Renal cortical epithelial cell (primary cell): ENCODE data around the gene TUT1. TPM values are rescaled to one million over a fixed set of nuclear protein-coding genes. Genes with fewer than 3 reads are reported as not detected.
"Not testable (repeated sequence)": the region's sequence is repeated elsewhere in the genome, so short reads cannot be mapped to it uniquely, and the experiment has no call there.

ENCODE experiments used
- DNase-seq: peaks from one replicate; pipeline ENCODE4 v3.0.0-alpha.2; 2011; ENCODE audit warnings: low read depth
- total RNA-seq: library from RNA; depleted of rRNA; stranded (reverse); fragments of >200 nt; gene quantifications from 2 replicates; pipeline ENCODE4 v1.2.3, GENCODE V29; 2014

Gene TUT1
- total RNA-seq, 1 donor from 2014 or later = 12.7 TPM

DNA sequence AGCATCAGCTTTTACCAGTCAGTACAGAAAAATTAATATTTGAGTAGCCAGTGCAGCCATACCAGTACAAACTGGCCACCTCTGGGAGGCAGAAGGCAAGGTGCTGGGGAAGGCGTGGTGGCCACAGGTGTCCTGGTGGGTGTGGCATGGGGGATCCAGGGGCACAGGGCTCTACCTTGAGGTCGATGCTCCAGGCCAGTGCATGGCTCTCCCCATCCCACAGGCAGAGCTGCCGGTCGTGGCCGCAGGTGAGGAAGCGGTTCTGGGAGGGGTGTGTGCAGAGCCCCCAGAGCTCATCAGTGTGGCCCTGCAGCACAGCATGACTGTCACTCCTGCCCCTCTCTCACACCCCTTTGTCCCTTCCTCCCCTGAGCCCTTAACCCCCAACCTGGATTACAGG is 14.1 kb upstream of the TUT1 start:
- DNase-seq = no peak

DNA sequence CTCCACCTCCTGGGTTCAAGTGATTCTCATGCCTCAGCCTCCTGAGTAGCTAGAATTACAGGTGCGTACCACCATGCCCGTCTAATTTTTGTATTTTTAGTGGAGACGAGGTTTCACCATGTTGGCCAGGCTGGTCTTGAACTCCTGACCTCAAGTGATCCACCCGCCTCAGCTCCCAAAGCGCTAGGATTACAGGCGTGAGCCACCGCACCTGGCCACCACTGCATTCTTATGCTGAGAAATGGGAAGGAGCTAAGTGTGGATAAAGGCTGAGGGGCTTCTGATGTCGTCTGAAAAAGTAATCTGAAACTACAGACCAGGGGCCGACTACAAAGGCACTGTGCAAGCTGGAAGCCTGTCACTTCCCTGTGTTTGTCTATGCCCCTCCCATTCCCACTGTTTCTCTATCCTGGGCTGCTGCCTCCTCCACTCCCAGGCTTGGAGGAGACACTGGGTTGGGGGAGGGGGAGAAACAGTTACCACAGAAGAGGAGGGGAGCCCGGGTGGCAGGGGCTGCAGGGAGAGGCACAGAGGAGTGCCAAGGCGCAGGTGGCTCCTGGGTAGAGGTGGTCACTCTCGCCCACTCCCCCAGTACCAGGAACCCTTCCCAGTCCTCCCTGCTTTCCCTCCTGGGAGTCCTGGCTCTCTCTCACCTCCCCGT is 13.3 kb upstream of the TUT1 start:
- DNase-seq = no peak

DNA sequence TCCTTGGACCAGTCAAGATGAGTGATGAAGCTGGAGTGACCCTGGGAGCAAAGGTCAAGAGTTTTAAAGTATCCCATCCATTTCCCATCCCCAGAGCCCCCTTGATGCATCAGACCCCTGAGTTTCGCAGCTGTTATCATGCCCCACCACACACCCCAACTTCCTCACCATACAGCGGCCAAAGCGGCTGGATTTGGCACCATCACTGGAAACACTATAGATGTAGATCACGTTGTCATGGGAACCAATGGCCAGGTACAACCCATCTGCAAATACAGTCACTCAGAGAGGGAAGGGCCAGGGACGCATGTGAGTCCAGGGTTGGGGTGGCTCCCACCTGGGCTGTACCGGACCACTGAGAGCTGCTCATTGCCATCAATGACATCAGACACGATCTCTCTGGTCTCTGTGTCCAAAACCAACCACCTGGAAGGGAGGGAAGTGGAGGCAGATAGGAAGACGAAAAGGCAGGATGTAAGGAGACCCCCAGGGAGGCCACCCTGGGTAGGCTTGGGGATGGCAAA is 12.5 kb upstream of the TUT1 start:
- DNase-seq = no peak

DNA sequence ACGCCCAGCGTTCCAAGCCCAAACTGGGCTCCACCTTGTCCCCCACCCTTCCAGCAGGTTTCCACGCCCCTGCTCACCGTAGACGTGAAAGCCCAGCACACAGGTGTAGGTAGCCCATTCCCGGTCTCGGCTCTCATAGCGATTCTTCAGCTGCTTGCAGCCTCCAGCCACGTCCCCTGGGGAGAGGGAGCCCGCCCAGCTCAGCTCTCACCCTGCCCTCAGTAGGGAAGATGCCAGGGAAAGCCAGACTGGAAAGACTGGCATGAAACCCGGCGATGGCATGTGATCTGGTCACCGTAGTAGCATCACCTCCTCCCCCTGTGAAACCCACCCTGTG is 11.7 kb upstream of the TUT1 start:
- DNase-seq = no peak

DNA sequence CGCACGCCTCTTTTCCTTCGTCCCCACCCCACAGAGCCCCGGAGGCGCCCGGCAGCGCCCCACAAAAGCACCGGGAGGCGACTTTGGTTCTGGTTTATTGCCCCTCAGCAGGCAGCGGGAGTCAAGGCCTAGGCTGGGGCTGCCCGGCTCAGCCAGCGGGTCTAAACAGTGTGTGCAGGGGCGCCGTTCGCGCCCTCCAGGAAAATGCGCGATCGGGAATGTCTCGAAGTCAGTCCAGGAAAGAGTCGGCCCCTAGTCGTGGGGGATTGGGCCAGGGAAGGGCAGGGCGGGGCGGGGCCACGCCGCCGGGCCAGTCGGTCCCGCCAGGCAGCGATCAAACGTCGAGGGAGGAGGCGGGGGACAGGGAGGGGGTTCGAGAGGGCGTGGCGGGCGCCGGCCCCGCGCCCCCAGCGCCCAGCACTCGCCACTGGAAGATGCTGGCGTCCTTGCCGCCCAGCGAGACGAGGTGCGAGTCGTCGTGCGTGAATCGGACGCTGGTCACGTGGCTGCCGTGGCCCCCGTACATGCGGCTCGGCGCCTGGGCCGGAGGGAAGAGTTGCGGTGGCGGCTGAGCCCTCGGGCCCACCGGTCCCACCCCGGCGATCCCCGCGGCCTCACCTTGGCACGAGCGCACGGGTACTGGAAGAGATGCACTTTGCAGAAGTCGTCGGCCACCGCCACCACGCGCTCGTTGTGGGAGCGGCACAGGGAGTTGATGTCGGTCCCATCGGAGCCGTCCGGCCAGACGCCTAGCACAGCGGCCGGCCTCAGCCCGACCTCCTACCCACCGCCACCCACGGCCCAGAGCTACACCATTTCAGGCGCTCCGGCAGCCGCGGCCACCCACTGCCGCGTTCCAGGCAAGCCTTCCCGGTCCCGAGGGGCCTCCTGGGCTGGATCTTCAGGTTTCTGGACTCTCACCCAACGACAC is 11.1 kb upstream of the TUT1 start:
- no peak for DNase-seq

DNA sequence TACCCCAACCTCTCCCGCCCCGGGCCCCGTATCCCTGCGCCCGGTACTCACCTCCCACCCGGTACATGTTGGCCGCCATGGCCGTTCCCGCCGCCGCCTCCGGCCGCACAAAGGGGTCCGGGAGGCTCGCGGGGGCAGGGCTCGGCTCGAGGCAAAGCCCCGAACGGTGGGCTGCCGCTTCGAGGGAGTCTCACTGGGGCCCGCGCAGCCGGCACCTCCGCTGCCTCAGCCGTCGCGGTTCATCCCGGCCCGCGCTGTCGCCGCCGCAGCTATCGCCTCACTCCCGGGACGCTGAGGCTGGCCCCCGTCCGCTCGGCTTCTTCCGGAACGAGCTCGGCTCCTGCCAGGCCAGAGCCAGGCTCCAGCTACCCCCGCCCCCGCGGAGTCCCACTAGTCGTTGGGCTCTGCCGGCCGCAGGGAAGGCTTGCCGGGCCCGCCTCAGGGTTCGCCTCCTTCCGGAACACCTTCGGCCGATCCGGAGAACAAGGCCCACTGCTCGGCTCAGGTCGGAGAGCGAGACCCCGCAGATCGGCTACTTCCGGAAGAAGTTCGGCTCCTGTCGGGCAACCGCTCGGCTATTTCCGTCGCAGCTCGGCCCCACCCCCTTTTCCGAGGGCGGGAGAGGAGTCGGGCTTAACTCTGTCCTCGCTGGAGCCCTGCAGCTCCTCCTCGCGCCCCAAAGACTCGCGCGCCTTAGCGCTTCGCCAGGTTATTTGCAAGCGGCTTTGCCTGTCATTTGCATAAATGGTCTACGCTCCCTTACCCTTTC is 10.2 kb upstream of the TUT1 start, which contains the start of gene MTA2:
MTA2 (minus strand) TSS at position 494 of the 769 bp plus-strand sequence; CDS start at position 79, 415 bp downstream.
- peak; percentile 90 for DNase-seq

DNA sequence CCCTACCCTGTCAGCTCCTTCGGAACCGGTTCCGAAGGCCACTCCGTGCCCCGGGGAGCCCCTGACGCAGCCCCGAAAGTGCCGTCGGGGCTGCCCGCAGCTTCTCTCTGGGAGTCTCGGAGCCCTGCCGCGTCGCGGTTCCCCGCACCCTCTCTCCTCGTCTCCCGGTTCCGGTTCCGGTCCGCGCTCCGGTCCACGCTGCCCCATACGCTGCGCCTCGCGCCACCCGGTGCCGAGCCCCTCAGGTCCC is 9.7 kb upstream of the TUT1 start:
- DNase-seq = no peak

DNA sequence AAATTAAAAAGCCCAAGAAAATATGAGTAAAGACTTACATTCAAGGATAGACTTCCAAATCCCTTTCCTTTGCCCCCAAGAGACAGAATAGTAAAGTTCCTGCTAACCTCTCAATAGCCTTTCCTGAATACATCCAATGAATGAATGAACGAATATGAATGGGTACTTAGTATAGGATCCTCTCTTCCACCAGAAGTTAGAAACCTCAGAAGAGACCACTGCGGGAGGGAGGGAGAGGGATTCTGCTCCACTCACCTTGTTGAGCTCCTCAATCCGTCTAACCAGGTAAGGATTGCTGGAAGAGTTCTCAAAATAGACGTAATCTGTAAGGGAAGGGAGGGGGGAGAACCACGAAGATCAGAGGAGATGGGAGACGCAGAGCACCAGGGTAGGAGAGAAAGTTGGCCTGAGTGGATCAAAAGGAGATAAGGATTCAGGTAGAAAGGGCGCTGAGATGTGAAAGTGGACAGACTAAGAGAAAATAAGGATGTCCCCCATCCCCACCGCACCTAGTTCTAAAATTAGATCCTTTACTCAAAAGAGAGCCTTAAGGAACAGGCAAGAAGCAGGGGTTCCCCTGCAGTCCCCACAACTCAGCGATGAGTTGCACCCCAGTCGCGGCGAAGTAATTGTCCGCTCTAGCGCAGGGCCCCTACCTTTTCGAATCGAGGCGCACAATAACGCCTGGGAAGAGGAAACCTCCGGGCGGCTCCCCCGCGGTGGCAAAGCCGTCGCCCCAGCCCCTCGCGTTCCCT is 9.2 kb upstream of the TUT1 start:
- no peak for DNase-seq

DNA sequence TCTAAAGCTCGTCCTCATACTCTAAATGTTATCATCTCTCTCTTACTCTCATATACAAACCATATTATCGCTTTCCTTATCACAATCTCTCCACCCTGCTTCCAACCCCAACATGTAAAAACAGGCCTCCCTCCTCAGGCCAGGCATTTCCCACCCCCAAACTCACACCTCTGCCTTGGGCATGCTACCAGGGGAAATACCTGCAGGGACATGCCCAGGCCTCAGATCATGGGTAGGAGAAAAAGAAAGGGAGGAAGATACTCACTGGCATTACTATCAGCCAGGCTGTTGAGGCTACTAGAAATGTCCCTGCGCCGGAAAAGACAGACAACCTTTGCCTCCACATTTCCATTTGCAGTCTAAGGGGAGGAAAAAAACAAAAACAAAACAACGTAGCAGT is 8.6 kb upstream of the TUT1 start:
- no peak for DNase-seq

DNA sequence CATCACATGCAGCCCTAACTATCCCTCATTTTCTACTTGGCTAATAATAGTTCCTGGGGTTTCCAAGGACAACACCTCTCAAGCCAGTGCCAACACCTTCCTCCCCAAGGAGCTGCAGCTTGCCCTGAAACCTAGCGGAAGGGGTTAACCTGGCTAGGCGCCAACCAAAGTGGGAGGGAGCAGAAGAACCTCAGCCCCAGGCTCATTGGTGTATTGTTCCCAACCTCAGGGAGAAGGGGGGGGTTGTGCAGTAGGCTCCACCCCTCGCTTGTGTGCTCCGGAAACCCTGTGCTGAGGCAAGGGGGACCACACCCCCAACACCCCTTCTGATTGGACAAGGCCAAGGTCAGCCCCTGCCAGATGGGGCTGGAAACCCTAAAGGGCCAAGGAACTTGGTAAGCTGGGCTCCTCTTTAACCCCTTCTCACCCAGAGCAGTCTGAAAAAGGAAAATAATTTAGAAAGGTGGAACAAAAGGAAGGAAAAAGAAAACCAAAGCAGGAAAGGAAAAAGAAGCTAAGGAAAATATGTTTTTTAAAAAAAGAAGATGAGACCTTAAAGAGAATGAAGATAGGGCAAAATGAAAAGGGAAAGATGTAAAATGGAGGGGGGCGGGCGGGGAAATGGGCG is 7.9 kb upstream of the TUT1 start:
- DNase-seq = peak; percentile 97

DNA sequence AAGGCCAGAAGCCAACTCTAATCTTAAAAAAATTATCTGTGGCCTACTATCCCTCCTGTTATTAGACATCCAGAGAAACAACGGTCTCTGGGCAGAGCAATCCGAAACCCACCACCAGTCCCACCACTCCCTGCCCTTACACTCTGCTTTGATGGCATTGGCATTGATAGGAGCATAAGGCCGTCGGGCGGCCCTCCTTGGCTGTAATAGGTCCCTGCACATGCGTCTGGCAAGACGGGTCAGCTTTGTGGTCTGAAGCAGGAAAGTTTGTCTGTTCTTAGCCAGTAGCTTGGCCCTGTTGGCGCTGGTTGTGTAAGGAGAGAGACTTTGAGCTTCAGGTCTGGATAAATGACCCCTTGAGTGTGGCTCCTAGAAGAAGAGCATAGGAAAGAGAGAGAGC is 3.8 kb upstream of the TUT1 start:
- no peak for DNase-seq

DNA sequence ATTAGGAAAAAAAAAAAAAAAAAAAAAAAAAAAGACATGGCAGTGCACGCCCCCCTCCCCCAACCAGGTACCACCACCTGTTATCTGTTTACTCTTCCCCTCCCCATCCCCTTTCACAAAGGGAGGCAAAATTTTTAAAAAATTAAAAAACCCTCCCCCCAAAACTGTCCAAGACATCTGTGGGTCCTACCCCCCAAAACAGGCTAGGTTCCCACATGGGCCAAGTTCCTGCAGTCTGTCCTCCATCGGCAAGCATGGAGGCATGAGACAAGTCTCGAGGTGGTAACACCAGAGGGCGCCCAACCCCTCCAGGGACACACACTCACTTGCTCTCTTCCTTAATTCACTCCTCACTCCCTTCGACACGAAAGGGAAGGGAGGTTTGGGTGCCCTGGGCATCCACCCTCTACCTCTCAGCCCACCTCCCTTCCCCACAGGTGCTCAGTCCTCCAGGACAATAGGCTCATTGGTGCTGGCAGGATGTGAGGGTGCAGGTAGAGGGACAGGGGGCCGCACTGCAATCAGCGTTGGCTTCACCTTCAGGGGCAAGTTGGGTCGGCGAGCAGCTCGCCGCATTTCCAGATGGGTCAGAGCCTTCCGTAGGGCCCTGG is 2.2 kb upstream of the TUT1 start:
- DNase-seq = peak; percentile 53

DNA sequence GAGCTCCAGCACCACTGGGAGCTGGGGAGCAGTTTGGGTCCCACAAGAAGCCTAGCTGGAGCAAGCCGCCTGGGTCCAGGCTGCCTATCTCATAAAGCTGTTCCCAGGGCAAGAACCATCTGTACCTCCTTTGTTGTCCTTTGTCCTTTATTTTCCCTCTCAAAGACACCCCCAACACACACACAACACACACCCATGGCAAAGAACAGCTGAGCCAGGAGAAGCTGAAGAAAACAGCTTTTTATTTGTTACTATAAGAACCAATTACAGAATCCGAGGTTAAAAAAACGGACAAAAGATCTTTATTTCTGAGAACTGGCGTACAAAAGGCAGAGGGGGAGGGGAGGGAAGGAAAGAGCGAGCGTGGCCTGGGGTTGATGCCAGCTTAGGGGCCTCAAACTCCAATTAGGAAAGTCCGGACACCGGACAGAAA is 1.7 kb upstream of the TUT1 start:
- no peak for DNase-seq

DNA sequence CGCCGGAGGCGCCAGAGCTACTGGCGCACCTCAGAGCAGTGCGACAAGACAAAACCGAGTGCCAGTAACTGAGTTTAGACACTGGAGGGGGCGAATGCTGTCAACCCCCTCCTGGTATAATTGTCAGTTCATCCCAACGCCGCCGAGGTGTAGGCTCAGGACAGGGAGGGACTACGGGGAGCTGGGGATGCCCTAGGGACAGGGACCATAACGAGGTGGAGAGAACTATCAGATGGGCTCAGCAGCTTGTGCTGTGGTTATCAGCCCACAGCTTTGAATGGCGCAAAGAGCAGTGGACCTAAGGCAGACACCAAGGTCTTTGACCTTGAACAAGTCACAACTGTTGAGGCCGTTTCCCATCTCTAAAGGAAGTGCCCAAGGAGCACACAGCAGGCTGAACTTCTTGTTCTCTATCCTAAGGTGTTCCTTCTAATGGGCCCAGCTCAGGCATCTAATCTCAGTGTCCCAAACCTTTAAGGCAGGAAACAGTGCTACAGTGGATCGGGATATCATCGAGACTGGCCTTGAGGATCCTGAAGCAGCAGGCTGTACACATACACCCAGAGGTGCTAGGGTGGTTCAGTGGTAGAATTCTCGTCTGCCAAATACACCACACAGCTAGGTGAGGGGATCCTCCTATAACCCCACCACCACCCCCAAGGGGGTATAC is 958 bp upstream of the TUT1 start:
- no peak for DNase-seq

DNA sequence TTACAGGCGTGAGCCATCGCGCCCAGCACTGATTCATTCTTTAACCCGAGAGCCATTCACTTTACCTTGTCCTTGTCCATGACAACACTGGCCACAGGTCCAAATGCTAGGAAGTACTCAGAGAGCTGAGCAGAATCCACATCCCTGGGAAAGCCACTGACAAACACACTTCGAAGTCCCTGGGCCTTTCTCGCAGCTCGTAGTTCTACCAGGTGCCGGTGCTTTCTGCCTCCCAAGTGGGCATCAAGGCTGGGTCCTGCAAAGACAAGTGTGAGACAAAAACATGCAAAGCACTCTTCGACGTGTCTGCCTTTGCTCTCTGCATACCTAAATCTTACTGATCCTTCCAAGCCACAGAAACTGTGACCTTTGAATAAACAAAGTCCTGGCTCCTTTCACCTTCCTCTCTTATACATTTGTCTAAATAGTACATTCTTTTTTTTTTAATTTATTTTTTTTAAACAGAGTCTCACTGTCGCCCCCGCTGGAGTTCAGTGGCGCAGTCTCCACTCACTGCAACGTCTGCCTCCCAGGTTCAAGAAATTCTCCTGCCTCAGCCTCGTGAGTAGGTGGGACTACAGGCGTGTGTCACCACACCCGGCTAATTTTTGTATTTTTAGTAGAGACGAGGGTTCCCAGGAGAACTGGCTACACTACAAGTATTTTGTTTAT is 2.2 kb downstream of the TUT1 start:
- DNase-seq = no peak

DNA sequence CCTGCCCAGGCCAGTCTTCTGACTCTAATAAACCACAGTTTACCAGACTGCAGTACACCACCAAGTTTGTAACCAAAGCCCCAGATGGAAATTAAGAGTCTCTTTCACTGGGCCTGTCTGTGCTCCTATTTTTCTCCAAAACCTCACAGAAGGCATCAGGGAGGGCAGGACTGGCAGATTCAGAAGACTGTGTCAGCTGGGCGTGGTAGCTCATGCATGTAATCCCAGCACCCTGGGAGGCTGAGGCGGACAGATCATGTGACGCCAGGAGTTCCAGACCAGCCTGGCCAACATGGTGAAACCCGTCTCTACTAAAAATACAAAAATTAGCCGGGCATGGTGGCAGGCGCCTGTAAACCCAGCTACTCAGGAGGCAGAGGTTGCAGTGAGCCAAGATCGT is 6.0 kb downstream of the TUT1 start:
- DNase-seq = not testable (repeated sequence)

DNA sequence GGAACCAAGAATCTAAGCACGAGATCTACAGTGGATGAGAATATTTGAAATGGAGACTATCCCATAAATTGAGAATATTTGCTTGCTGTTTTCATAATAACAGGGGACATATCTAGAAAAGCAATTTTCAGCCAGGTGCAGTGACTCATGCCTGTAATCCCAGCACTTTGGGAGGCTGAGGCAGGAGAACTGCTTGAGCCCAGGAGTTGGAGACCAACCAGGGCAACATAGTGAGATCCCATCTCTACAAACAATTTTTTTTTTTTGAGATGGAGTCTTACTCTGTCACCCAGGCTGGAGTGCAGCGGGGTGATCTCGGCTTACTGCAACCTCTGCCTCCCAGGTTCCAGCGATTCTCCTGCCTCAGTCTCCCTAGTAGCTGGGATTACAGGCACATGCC is 9.6 kb downstream of the TUT1 start:
- not testable (repeated sequence) for DNase-seq

DNA sequence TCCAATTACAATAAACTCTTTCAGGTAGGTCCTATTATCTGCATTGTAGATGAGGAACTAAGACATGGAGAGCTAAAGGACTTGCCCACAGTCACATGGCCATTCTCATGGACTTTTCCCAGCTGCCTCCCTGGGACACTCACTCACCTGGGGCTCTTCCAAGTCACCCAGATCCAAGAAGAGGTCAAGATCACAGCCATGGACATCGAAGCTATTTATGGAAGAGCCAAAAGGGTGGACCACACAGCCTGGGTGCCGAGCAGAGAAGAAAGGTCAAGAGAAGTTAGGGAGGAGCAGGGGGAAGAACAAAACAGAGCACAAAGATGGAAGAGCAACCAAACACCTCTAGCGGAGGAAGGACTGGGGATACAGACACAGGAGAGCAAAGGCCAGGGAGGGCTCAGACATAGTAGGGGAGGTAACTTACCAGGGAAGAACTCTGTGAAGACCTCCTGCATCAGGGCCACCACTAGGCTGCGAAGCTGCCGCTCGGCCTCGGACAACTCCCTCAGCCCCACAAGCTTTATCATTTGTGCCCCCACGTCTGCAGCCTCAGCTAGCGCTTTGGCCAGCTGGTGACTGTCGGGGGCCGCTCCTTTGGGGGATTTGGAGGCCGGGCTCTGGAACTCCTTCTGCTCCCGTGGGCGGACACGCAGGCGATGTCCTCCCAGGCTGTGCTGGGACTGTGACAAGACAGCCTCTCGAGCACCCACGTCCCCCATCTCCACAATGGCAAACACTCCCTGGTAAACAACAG is 10.2 kb downstream of the TUT1 start:
- DNase-seq = no peak

DNA sequence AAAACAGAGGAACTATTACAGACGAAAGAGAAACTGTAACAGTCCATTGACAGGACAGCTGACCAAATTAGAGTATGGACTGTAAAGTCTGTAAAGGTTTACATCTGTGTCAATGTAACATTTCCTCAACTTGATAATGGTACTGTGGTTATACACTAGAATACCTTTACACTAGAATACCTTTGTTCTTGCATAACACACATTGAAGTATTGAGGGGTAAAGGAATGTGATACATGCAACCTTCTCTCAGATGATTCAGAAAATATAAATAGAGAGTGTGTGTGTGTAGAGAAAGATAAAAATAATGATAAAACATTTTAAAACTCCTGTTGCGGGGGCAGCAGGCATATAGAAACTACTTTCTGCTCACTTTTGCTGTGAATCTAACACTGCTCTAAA is 12.1 kb downstream of the TUT1 start:
- peak; percentile 69 for DNase-seq
